K562 (cell line): ENCODE measurements around the gene CCL19. TPM values are rescaled to one million over a fixed set of nuclear protein-coding genes. Genes with fewer than 3 reads are reported as not detected.

Experiments used
- C11orf30 ChIP-seq: fragments of 450-650 bp; IDR thresholded peaks from 2 replicates; pipeline ENCODE4 v1.6.1; 2016; ENCODE audit warnings: low read depth, mild to moderate bottlenecking
- CBFA2T2 ChIP-seq: fragments of 450-650 bp; conservative IDR thresholded peaks from 2 replicates; pipeline ENCODE4 v1.6.1; 2017; ENCODE audit warnings: mild to moderate bottlenecking
- CBX1 ChIP-seq: sonication (generic); IDR thresholded peaks from 2 replicates; pipeline ENCODE4 v1.6.1; 2016; ENCODE audit warnings: antibody characterized with exemption, low read depth, mild to moderate bottlenecking
- DPF2 ChIP-seq: fragments of 450-650 bp; IDR thresholded peaks from 2 replicates; pipeline ENCODE4 v1.6.1; 2016
- EHMT2 ChIP-seq: fragments of 450-650 bp; IDR thresholded peaks from 2 replicates; pipeline ENCODE4 v1.6.1; 2018; ENCODE audit warnings: antibody characterized with exemption
- ESRRA ChIP-seq: fragments of 450-650 bp; IDR thresholded peaks from 2 replicates; pipeline ENCODE4 v1.6.1; 2014; ENCODE audit warnings: low read depth, mild to moderate bottlenecking, moderate library complexity, borderline replicate concordance
- HMBOX1 ChIP-seq: sonication (generic); IDR thresholded peaks from 2 replicates; pipeline ENCODE4 v1.6.1; 2016
- KLF1 ChIP-seq: fragments of 450-650 bp; IDR thresholded peaks from 2 replicates; pipeline ENCODE4 v1.6.1; 2016; ENCODE audit warnings: missing genetic modification characterization, missing compliant biosample characterization
- OTX1 ChIP-seq: fragments of 450-650 bp; formaldehyde crosslinking; IDR thresholded peaks from 2 replicates; pipeline ENCODE4 v1.4.0; 2022; ENCODE audit warnings: mild to moderate bottlenecking
- SMAD4 ChIP-seq: fragments of 250-450 bp; sonication (Bioruptor Pico); conservative IDR thresholded peaks from 2 replicates; pipeline ENCODE4 v1.8.0; 2021; ENCODE audit warnings: inconsistent platforms, mild to moderate bottlenecking, moderate library complexity
- SREBF2 ChIP-seq: sonication (generic); formaldehyde crosslinking; IDR thresholded peaks from 2 replicates; pipeline ENCODE4 v1.4.0; 2020; ENCODE audit warnings: mild to moderate bottlenecking, missing genetic modification reagents
- TARDBP ChIP-seq: fragments of 450-650 bp; IDR thresholded peaks from 2 replicates; pipeline ENCODE4 v1.6.1; 2016
- TBP ChIP-seq: optimal IDR thresholded peaks from 2 replicates; pipeline ENCODE3; 2011; ENCODE audit warnings: low read depth, low read length, improper control_type of control experiment
- USF2 ChIP-seq: sonication (generic); formaldehyde crosslinking; IDR thresholded peaks from 2 replicates; pipeline ENCODE4 v1.5.0; 2020; ENCODE audit warnings: missing genetic modification reagents
- ZNF589 ChIP-seq: fragments of 200-800 bp; sonication (Bioruptor generic); IDR thresholded peaks from 2 replicates; pipeline ENCODE4 v1.6.1; 2016; ENCODE audit warnings: low read depth, missing genetic modification characterization, missing compliant biosample characterization
- ZNF778 ChIP-seq: fragments of 450-650 bp; formaldehyde crosslinking; IDR thresholded peaks from 2 replicates; pipeline ENCODE4 v1.4.0; 2020; ENCODE audit warnings: mild to moderate bottlenecking, moderate library complexity
- polyA plus RNA-seq, 8 experiments: library from polyadenylated mRNA; depleted of rRNA in 4 of 8; stranded (reverse) in 5 of 8; unstranded in 3 of 8; fragments of >200 nt; fragmentation: Nextera tagmentation in 2 of 8; fragmentation: Illumina TruSeq in 1 of 8; extraction: Ambion mirVana in 2 of 8; extraction: Trizol in 1 of 8; gene quantifications; 2 replicates each; pipeline versions ENCODE4 v1.2.1 to v1.2.3, GENCODE V29; 2011 to 2014; ENCODE audit warnings: inconsistent platforms in 1 of 8, missing spikeins in 1 of 8
- total RNA-seq, 7 experiments: library from RNA; depleted of rRNA in 6 of 7; stranded (reverse); fragments of >200 nt in 6 of 7; fragmentation: Illumina TruSeq in 2 of 7; extraction: Trizol in 2 of 7; gene quantifications; 2 replicates each; pipeline versions ENCODE4 v1.2.1 to v1.2.3, GENCODE V29; 2011 to 2021; ENCODE audit warnings: low replicate concordance in 1 of 7
- TF ChIP-seq, protein P1 (sequence below): fragments of 450-650 bp; formaldehyde crosslinking; IDR thresholded peaks from 2 replicates; pipeline ENCODE4 v1.4.0; 2020; ENCODE audit warnings: mild to moderate bottlenecking, moderate library complexity
- TF ChIP-seq, protein P2 (sequence below): fragments of 450-650 bp; formaldehyde crosslinking; IDR thresholded peaks from 2 replicates; pipeline ENCODE4 v1.4.0; 2020; ENCODE audit warnings: mild to moderate bottlenecking, moderate library complexity
- TF ChIP-seq, protein P3 (sequence below): fragments of 450-650 bp; IDR thresholded peaks from 2 replicates; pipeline ENCODE4 v1.7.1; 2018; ENCODE audit warnings: mild to moderate bottlenecking, low read depth; ENCODE audit not compliant: partially characterized antibody
- TF ChIP-seq, protein P4 (sequence below): fragments of 250-450 bp; sonication (Bioruptor Pico); IDR thresholded peaks from 2 replicates; pipeline ENCODE4 v1.4.0; 2020; ENCODE audit warnings: mild to moderate bottlenecking, moderate library complexity

Gene CCL19
- total and polyA plus RNA-seq, 9 of the 15 experiments (the other 6 are each of a cell fraction or from before 2014, with no cell fraction given) = not detected

GRCh38 chr9:34665381-34666250 lies 25.5 kb downstream of the CCL19 start (continued):
- TF ChIP-seq, protein P1, sequence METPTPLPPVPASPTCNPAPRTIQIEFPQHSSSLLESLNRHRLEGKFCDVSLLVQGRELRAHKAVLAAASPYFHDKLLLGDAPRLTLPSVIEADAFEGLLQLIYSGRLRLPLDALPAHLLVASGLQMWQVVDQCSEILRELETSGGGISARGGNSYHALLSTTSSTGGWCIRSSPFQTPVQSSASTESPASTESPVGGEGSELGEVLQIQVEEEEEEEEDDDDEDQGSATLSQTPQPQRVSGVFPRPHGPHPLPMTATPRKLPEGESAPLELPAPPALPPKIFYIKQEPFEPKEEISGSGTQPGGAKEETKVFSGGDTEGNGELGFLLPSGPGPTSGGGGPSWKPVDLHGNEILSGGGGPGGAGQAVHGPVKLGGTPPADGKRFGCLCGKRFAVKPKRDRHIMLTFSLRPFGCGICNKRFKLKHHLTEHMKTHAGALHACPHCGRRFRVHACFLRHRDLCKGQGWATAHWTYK (CRISPR knock-in tag) = no peak
- TF ChIP-seq, protein P2, sequence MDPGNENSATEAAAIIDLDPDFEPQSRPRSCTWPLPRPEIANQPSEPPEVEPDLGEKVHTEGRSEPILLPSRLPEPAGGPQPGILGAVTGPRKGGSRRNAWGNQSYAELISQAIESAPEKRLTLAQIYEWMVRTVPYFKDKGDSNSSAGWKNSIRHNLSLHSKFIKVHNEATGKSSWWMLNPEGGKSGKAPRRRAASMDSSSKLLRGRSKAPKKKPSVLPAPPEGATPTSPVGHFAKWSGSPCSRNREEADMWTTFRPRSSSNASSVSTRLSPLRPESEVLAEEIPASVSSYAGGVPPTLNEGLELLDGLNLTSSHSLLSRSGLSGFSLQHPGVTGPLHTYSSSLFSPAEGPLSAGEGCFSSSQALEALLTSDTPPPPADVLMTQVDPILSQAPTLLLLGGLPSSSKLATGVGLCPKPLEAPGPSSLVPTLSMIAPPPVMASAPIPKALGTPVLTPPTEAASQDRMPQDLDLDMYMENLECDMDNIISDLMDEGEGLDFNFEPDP (CRISPR knock-in tag) = no peak
- TF ChIP-seq ESRRA = no peak
- no peak for TF ChIP-seq CBX1
- TF ChIP-seq USF2 (CRISPR knock-in tag) = no peak
- no peak for TF ChIP-seq HMBOX1
- no peak for TF ChIP-seq TARDBP
- TF ChIP-seq OTX1 (CRISPR knock-in tag) = no peak
- TF ChIP-seq TBP = peak; percentile 46
- no peak for TF ChIP-seq SREBF2
- no peak for TF ChIP-seq C11orf30
- TF ChIP-seq ZNF589 (CRISPR knock-in tag) = no peak
- TF ChIP-seq, protein P3, sequence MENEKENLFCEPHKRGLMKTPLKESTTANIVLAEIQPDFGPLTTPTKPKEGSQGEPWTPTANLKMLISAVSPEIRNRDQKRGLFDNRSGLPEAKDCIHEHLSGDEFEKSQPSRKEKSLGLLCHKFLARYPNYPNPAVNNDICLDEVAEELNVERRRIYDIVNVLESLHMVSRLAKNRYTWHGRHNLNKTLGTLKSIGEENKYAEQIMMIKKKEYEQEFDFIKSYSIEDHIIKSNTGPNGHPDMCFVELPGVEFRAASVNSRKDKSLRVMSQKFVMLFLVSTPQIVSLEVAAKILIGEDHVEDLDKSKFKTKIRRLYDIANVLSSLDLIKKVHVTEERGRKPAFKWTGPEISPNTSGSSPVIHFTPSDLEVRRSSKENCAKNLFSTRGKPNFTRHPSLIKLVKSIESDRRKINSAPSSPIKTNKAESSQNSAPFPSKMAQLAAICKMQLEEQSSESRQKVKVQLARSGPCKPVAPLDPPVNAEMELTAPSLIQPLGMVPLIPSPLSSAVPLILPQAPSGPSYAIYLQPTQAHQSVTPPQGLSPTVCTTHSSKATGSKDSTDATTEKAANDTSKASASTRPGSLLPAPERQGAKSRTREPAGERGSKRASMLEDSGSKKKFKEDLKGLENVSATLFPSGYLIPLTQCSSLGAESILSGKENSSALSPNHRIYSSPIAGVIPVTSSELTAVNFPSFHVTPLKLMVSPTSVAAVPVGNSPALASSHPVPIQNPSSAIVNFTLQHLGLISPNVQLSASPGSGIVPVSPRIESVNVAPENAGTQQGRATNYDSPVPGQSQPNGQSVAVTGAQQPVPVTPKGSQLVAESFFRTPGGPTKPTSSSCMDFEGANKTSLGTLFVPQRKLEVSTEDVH = peak; percentile 89
- no peak for TF ChIP-seq KLF1 (tag)
- TF ChIP-seq ZNF778 = no peak
- no peak for TF ChIP-seq SMAD4 (CRISPR knock-in tag)
- TF ChIP-seq, protein P4, sequence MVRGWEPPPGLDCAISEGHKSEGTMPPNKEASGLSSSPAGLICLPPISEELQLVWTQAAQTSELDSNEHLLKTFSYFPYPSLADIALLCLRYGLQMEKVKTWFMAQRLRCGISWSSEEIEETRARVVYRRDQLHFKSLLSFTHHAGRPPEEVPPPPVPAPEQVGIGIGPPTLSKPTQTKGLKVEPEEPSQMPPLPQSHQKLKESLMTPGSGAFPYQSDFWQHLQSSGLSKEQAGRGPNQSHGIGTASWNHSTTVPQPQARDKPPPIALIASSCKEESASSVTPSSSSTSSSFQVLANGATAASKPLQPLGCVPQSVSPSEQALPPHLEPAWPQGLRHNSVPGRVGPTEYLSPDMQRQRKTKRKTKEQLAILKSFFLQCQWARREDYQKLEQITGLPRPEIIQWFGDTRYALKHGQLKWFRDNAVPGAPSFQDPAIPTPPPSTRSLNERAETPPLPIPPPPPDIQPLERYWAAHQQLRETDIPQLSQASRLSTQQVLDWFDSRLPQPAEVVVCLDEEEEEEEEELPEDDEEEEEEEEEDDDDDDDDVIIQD (CRISPR knock-in tag) = no peak
- no peak for TF ChIP-seq CBFA2T2
- peak; percentile 77; the same call in 1 of the 2 replicates for TF ChIP-seq DPF2
- TF ChIP-seq EHMT2 = no peak
